A673 (cell line): ENCODE results near the gene CMYA5. TPM values are rescaled to one million over a fixed set of nuclear protein-coding genes. Genes with fewer than 3 reads are reported as not detected.

Experiments
- BruUV-seq: library from RNA; stranded (reverse); fragments of 400-500 nt; replicated peaks from 2 replicates; lab custom pipeline; 2021; lab: Mats Ljungman, UMichigan
- CTCF ChIA-PET: fragments of 300-600 bp; sonication (Branson Sonifier 250); formaldehyde crosslinking; loops from one replicate; lab custom pipeline; 2022; ENCODE audit warnings: antibody characterized with exemption; lab: Charles Lee
- POLR2A ChIA-PET: fragments of 300-600 bp; sonication (Branson Sonifier 250); formaldehyde crosslinking; loops from one replicate; lab custom pipeline; 2022; ENCODE audit warnings: antibody characterized with exemption; ENCODE audit not compliant: low non-redundant PET; lab: Charles Lee
- DNase-seq: peaks from one replicate; pipeline ENCODE4 v3.0.0-alpha.2; 2015; ENCODE audit warnings: low spot score
- H3K27ac ChIP-seq: fragments of 200-600 bp; sonication (generic); 2 replicates; pipeline ENCODE4 v1.5.1; 2016; ENCODE audit warnings: mixed run types, low read depth, mild to moderate bottlenecking, mixed read lengths, antibody characterized with exemption, low read length; ENCODE audit not compliant: poor library complexity, severe bottlenecking
- H3K27me3 ChIP-seq: fragments of 200-600 bp; sonication (generic); replicated peaks from 2 replicates; pipeline ENCODE4 v1.6.1; 2017; ENCODE audit warnings: mixed run types, low read depth, mild to moderate bottlenecking, mixed read lengths, antibody characterized with exemption, low read length; ENCODE audit not compliant: insufficient read depth, poor library complexity
- H3K36me3 ChIP-seq: fragments of 200-600 bp; sonication (generic); 2 replicates; pipeline ENCODE4 v1.6.1; 2016; ENCODE audit warnings: mixed run types, mild to moderate bottlenecking, mixed read lengths, antibody characterized with exemption, low read length; ENCODE audit not compliant: insufficient read depth, poor library complexity, severe bottlenecking
- H3K4me1 ChIP-seq: fragments of 200-600 bp; sonication (generic); 2 replicates; pipeline ENCODE4 v1.6.1; 2017; ENCODE audit warnings: mixed run types, mild to moderate bottlenecking, mixed read lengths, antibody characterized with exemption, low read length; ENCODE audit not compliant: insufficient read depth, poor library complexity, severe bottlenecking
- H3K4me3 ChIP-seq: fragments of 200-600 bp; sonication (generic); 2 replicates; pipeline ENCODE4 v1.5.1; 2016; ENCODE audit warnings: low read depth, mixed run types, mild to moderate bottlenecking, mixed read lengths, low read length; ENCODE audit not compliant: poor library complexity, severe bottlenecking
- H3K9me3 ChIP-seq: fragments of 200-600 bp; sonication (generic); 2 replicates; pipeline ENCODE4 v1.6.1; 2016; ENCODE audit warnings: mixed run types, low read depth, mild to moderate bottlenecking, mixed read lengths, antibody characterized with exemption, low read length; ENCODE audit not compliant: poor library complexity, severe bottlenecking
- EZH2 ChIP-seq: fragments of 200-600 bp; sonication (generic); IDR thresholded peaks from 2 replicates; pipeline ENCODE4 v1.6.1; 2017; ENCODE audit warnings: borderline replicate concordance, low read depth, mild to moderate bottlenecking, mixed read lengths, antibody characterized with exemption, low read length; ENCODE audit not compliant: poor library complexity, severe bottlenecking
- intact Hi-C: fragments of 100-400 bp; cut with micrococcal nuclease; formaldehyde crosslinking; loops from one replicate; pipeline ENCODE4 v1.10.0; 2022; ENCODE audit not compliant: unreplicated experiment
- total RNA-seq: library from RNA; stranded (reverse); gene quantifications from 2 replicates; pipeline ENCODE4 v1.2.3, GENCODE V29; 2021
- TF ChIP-seq, protein P1 (sequence below): fragments of 300-800, 200-600 bp; sonication (generic); conservative IDR thresholded peaks from 2 replicates; pipeline ENCODE4 v1.5.1; 2017; ENCODE audit warnings: low read depth, mild to moderate bottlenecking, antibody characterized with exemption, low read length, moderate library complexity, mixed read lengths

The CMYA5 gene
- total RNA-seq, 1 experiment from 2014 or later: 0.41 TPM

DNA sequence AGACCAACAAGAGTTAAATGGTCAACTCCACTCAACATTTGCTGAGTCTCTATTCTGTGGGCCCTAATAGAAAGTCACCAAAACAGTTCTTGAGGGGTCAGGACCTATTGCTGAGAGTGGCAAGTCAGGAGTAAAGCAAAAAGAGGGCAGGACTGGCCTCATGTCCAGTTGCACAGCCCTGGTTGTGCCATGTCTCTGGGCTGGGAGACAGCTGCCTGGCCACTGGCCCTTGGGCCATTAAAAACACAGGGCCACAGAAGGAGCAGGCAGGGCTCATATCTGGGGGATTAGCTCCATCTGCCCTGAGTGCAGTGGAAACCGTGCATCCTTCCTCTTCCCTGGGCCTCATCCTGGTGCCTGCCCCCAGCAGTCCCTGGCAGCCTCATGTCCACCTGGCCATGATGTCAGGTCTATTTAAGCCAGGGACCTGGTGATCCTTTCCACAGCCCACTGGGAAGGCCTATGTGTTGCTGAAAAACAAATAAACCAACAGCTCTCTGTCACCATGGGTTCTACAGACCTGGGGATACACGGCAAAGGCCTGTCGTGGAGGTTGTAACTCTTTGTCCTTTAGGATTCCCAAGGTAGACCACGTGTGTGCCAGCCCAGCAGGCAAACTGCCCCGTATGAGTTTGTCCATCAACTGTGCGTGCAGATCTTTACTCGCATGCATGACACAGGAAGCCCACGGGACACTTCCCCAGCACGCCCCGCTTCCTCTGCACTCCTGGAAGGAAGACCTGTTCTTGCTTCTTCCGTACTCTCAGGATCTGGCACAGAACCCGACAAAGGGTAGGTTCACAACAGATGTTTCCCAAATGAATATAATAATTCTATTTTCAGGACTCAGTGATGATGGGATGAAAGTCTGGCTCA lies 152.6 kb downstream of the CMYA5 start:
- no peaks in the 10 kb centered on the region for H3K4me1 ChIP-seq
- no peak overlapping the region for H3K27ac ChIP-seq
- H3K9me3 ChIP-seq: no peaks in the 10 kb centered on the region
- ChIA-PET CTCF (no interaction called here), POLR2A (interaction anchor here (0.5 kb wide), 1 partner anchor 240 kb away, joined by 7 read pairs; no protein-coding TSS in a partner anchor)
- BruUV-seq: no TSS peak
- TF ChIP-seq, protein P1, sequence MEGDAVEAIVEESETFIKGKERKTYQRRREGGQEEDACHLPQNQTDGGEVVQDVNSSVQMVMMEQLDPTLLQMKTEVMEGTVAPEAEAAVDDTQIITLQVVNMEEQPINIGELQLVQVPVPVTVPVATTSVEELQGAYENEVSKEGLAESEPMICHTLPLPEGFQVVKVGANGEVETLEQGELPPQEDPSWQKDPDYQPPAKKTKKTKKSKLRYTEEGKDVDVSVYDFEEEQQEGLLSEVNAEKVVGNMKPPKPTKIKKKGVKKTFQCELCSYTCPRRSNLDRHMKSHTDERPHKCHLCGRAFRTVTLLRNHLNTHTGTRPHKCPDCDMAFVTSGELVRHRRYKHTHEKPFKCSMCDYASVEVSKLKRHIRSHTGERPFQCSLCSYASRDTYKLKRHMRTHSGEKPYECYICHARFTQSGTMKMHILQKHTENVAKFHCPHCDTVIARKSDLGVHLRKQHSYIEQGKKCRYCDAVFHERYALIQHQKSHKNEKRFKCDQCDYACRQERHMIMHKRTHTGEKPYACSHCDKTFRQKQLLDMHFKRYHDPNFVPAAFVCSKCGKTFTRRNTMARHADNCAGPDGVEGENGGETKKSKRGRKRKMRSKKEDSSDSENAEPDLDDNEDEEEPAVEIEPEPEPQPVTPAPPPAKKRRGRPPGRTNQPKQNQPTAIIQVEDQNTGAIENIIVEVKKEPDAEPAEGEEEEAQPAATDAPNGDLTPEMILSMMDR: no peak
- no peak for TF ChIP-seq EZH2
- no peak overlapping the region for H3K4me3 ChIP-seq
- H3K27me3 ChIP-seq: no peaks in the 10 kb centered on the region
- intact Hi-C loops: no loop called here
- no peaks in the 10 kb centered on the region for H3K36me3 ChIP-seq
- DNase-seq: no peak

DNA sequence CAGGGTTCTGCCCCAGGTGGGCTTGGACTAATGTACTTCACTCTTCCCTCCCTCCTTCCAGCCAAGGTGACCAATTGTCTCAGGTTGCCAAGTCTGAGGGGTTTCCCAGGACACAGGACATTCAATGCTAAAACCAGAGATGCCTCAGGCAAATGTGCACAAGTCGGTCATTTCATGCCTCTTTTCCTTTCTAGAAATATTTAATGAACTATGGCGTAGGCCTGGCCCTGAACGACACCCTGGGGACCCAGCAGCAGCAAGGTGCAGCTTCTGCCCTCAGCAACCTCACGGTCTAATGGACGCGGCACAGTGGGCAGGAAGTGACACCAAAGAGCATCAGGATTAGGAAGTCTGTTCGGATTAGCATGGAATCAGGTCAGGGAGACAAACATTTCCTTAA lies 153.4 kb downstream of the CMYA5 start:
- ChIA-PET CTCF (no interaction called here), POLR2A (no interaction called here)
- H3K4me3 ChIP-seq: no peak overlapping the region
- H3K4me1 ChIP-seq: no peaks in the 10 kb centered on the region
- intact Hi-C loops: no loop called here
- H3K27me3 ChIP-seq: no peaks in the 10 kb centered on the region
- no peak overlapping the region for H3K27ac ChIP-seq
- no peaks in the 10 kb centered on the region for H3K9me3 ChIP-seq
- H3K36me3 ChIP-seq: no peaks in the 10 kb centered on the region
- BruUV-seq: no TSS peak
- TF ChIP-seq, protein P1: no peak
- TF ChIP-seq EZH2: no peak
- no peak for DNase-seq

DNA sequence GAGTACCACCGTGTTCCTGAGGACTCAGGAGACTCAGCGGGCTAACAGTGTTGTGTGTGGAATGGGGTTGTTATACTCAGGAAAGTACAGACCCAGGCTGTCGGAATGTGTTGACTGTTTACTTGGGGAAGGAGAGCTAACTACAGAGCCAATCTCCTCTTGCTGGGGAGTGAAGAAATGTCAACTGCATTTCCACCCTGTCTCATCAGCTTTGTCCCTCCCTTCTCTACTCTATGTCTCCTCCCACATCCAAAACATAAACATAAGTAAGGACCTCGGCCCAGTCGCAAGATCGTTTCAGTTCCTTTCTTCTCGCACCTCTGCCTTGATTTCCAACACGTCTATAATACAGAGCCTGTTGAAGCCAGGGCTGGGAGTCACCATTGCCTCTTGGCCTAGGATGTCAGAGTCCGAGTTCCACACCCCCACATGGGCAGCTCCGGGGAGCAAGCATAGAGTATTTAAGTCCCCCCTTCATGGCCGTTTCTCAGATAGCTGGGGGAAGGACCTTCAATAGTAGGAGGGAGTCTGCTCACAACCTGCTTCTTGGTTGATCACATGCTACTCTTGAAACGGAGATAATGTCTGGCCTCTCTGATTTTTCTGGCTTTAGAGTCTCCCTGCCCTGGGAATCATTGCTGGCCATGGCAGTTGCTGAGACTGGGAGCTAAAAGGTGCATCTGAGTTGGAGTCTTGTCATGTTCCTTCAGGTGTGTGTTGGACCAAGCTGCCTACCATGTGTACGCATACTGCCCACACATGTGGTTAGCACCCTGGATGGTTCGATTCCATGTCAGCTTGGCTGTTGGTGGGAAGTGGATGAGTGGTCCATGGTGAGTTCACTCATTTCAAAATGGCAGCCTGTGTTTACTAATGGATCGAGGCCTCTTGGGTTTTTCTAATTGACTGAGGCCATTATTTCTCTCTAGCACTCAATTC lies 154.1 kb downstream of the CMYA5 start:
- no peak for DNase-seq
- TF ChIP-seq EZH2: no peak
- TF ChIP-seq, protein P1: no peak
- POLR2A ChIA-PET: no interaction called here
- no peak overlapping the region for H3K4me3 ChIP-seq
- no peaks in the 10 kb centered on the region for H3K9me3 ChIP-seq
- no TSS peak for BruUV-seq
- no peaks in the 10 kb centered on the region for H3K27me3 ChIP-seq
- CTCF ChIA-PET: no interaction called here
- no peaks in the 10 kb centered on the region for H3K4me1 ChIP-seq
- H3K36me3 ChIP-seq: no peaks in the 10 kb centered on the region
- intact Hi-C loops: no loop called here
- H3K27ac ChIP-seq: no peak overlapping the region
